HCT116 (cell line): ENCODE data around the gene TEX10.

ENCODE experiments used
- CBX3 ChIP-seq: IDR thresholded peaks from 2 replicates; pipeline ENCODE4 v1.6.1; 2012; ENCODE audit warnings: low read depth
- CEBPB ChIP-seq: IDR thresholded peaks from 2 replicates; pipeline ENCODE4 v1.6.1; 2012; ENCODE audit warnings: low read depth
- CTCF ChIP-seq, 3 experiments: fragments of 200-600 bp in 1 of 3; sonication (generic) in 1 of 3; IDR thresholded peaks in 2 of 3; conservative IDR thresholded peaks in 1 of 3; 2 replicates each; pipeline ENCODE4 v1.5.1; 2012 to 2017; ENCODE audit warnings: low read depth in 2 of 3, low read length in 2 of 3, antibody characterized with exemption in 1 of 3, borderline replicate concordance in 1 of 3, control low read depth in 1 of 3, mild to moderate bottlenecking in 1 of 3, mixed read lengths in 1 of 3, mixed run types in 1 of 3, moderate library complexity in 1 of 3; ENCODE audit not compliant: insufficient read depth in 1 of 3
- EZH2phosphoT487 ChIP-seq: fragments of 200-600 bp; IDR thresholded peaks from 2 replicates; pipeline ENCODE4 v1.6.1; 2018; ENCODE audit warnings: antibody characterized with exemption, borderline replicate concordance
- JUND ChIP-seq: IDR thresholded peaks from 2 replicates; pipeline ENCODE4 v1.6.1; 2012
- POLR2A ChIP-seq: IDR thresholded peaks from 2 replicates; pipeline ENCODE4 v1.7.0; 2011; ENCODE audit warnings: borderline replicate concordance; ENCODE audit not compliant: insufficient read depth, insufficient read length; ENCODE audit errors: extremely low read depth
- POLR2AphosphoS5 ChIP-seq: IDR thresholded peaks from 2 replicates; pipeline ENCODE4 v1.6.1; 2011; ENCODE audit warnings: mild to moderate bottlenecking, low read depth, low read length, moderate library complexity
- REST ChIP-seq: IDR thresholded peaks from 2 replicates; pipeline ENCODE4 v1.6.1; 2012; ENCODE audit warnings: low read depth
- SIN3A ChIP-seq: IDR thresholded peaks from 2 replicates; pipeline ENCODE4 v1.6.1; 2012; ENCODE audit warnings: low read depth
- SRF ChIP-seq: IDR thresholded peaks from 2 replicates; pipeline ENCODE4 v1.6.1; 2012; ENCODE audit warnings: low read depth
- TCF7L2 ChIP-seq: IDR thresholded peaks from 2 replicates; pipeline ENCODE4 v1.7.0; 2011; ENCODE audit warnings: borderline replicate concordance, inconsistent platforms; ENCODE audit not compliant: insufficient read depth, insufficient read length; ENCODE audit errors: extremely low read depth
- ZFX ChIP-seq: fragments of 450-650 bp; IDR thresholded peaks from 2 replicates; pipeline ENCODE4 v1.6.1; 2017

GRCh38 chr9:100309992-100310391, 42.8 kb downstream of the TEX10 start:
- TF ChIP-seq CEBPB, result no peak
- TF ChIP-seq SRF, result no peak
- no peak for TF ChIP-seq CTCF (IDR thresholded peaks at IDR 0.05 in 2 of 3, conservative IDR thresholded peaks at IDR 0.05 in 1 of 3; ENCODE audit: borderline replicate concordance in 1 of 3, insufficient read depth in 1 of 3, low read depth in 2 of 3, low read length in 2 of 3)
- TF ChIP-seq POLR2A, result no peak
- no peak for TF ChIP-seq ZFX
- no peak for TF ChIP-seq JUND
- TF ChIP-seq POLR2AphosphoS5, result no peak
- TF ChIP-seq SIN3A, result no peak
- TF ChIP-seq REST, result no peak
- TF ChIP-seq CBX3, result no peak
- no peak for TF ChIP-seq EZH2phosphoT487
- no peak for TF ChIP-seq TCF7L2
